ENCODE measurements around the gene BFSP2.
A peak's percentile ranks its signal among the peaks of the same experiment; 100 is the strongest.

The BFSP2 gene

GRCh38 chr3:133439563-133439962, 39.7 kb downstream of the BFSP2 start:
- peaks cover 5% of the 10 kb centered on the region for H3K4me1 ChIP-seq (ENCODE audit: control insufficient read depth, insufficient read depth, low read length, poor library complexity, severe bottlenecking)
- no peak overlapping the region for H3K27ac ChIP-seq (ENCODE audit: insufficient read depth, low read length, poor library complexity, severe bottlenecking)
- no peaks in the 10 kb centered on the region for H3K9me3 ChIP-seq (ENCODE audit: control insufficient read depth, low read length)
- H3K36me3 ChIP-seq (ENCODE audit: control insufficient read depth, insufficient read depth, low read length), result no peaks in the 10 kb centered on the region
- no peak overlapping the region for H3K4me3 ChIP-seq (ENCODE audit: insufficient read depth, low read depth, low read length, poor library complexity, severe bottlenecking)
- no peaks in the 10 kb centered on the region for H3K27me3 ChIP-seq (replicated peaks; ENCODE audit: control insufficient read depth, insufficient read depth, low read length, poor library complexity, severe bottlenecking)
- DNase-seq, result no peak

- DNase-seq, result no peak
- Histone ChIP-seq H3K27me3 (replicated peaks; ENCODE audit: control insufficient read depth, insufficient read depth, low read length, poor library complexity, severe bottlenecking) (no peaks in the 10 kb centered on the region), H3K4me3 (ENCODE audit: insufficient read depth, low read depth, low read length, poor library complexity, severe bottlenecking) (no peak overlapping the region), H3K9me3 (ENCODE audit: control insufficient read depth, low read length) (no peaks in the 10 kb centered on the region), H3K4me1 (ENCODE audit: control insufficient read depth, insufficient read depth, low read length, poor library complexity, severe bottlenecking) (peaks cover 5% of the 10 kb centered on the region), H3K27ac (ENCODE audit: insufficient read depth, low read length, poor library complexity, severe bottlenecking) (no peak overlapping the region), H3K36me3 (ENCODE audit: control insufficient read depth, insufficient read depth, low read length) (no peaks in the 10 kb centered on the region)
Observed at GRCh38 chr3:133440652-133441051, 40.8 kb downstream of the BFSP2 start.

GRCh38 chr3:133441867-133442270, 42.0 kb downstream of the BFSP2 start:
- H3K9me3 ChIP-seq (ENCODE audit: control insufficient read depth, low read length), result no peaks in the 10 kb centered on the region
- no peaks in the 10 kb centered on the region for H3K27me3 ChIP-seq (replicated peaks; ENCODE audit: control insufficient read depth, insufficient read depth, low read length, poor library complexity, severe bottlenecking)
- H3K27ac ChIP-seq (ENCODE audit: insufficient read depth, low read length, poor library complexity, severe bottlenecking), result peak overlapping the region; percentile 6
- peaks cover 5% of the 10 kb centered on the region for H3K4me1 ChIP-seq (ENCODE audit: control insufficient read depth, insufficient read depth, low read length, poor library complexity, severe bottlenecking)
- H3K36me3 ChIP-seq (ENCODE audit: control insufficient read depth, insufficient read depth, low read length), result no peaks in the 10 kb centered on the region
- DNase-seq, result no peak
- H3K4me3 ChIP-seq (ENCODE audit: insufficient read depth, low read depth, low read length, poor library complexity, severe bottlenecking), result peak overlapping the region; percentile 35

- Histone ChIP-seq H3K4me3 (ENCODE audit: insufficient read depth, low read depth, low read length, poor library complexity, severe bottlenecking) (peak overlapping the region; percentile 35), H3K4me1 (ENCODE audit: control insufficient read depth, insufficient read depth, low read length, poor library complexity, severe bottlenecking) (peaks cover 5% of the 10 kb centered on the region), H3K36me3 (ENCODE audit: control insufficient read depth, insufficient read depth, low read length) (no peaks in the 10 kb centered on the region), H3K27me3 (replicated peaks; ENCODE audit: control insufficient read depth, insufficient read depth, low read length, poor library complexity, severe bottlenecking) (no peaks in the 10 kb centered on the region), H3K27ac (ENCODE audit: insufficient read depth, low read length, poor library complexity, severe bottlenecking) (no peak overlapping the region), H3K9me3 (ENCODE audit: control insufficient read depth, low read length) (no peaks in the 10 kb centered on the region)
- DNase-seq, result no peak
Observed at GRCh38 chr3:133442518-133442917, 42.7 kb downstream of the BFSP2 start.

- Histone ChIP-seq H3K4me3 (ENCODE audit: insufficient read depth, low read depth, low read length, poor library complexity, severe bottlenecking) (no peak overlapping the region), H3K27ac (ENCODE audit: insufficient read depth, low read length, poor library complexity, severe bottlenecking) (no peak overlapping the region), H3K36me3 (ENCODE audit: control insufficient read depth, insufficient read depth, low read length) (no peaks in the 10 kb centered on the region), H3K9me3 (ENCODE audit: control insufficient read depth, low read length) (no peaks in the 10 kb centered on the region), H3K27me3 (replicated peaks; ENCODE audit: control insufficient read depth, insufficient read depth, low read length, poor library complexity, severe bottlenecking) (no peaks in the 10 kb centered on the region), H3K4me1 (ENCODE audit: control insufficient read depth, insufficient read depth, low read length, poor library complexity, severe bottlenecking) (peaks cover 9% of the 10 kb centered on the region)
- DNase-seq, result no peak
Observed at GRCh38 chr3:133443649-133444422, 44.0 kb downstream of the BFSP2 start.

GRCh38 chr3:133444423-133444774, 44.5 kb downstream of the BFSP2 start:
- Histone ChIP-seq H3K4me1 (ENCODE audit: control insufficient read depth, insufficient read depth, low read length, poor library complexity, severe bottlenecking) (peaks cover 11% of the 10 kb centered on the region), H3K27me3 (replicated peaks; ENCODE audit: control insufficient read depth, insufficient read depth, low read length, poor library complexity, severe bottlenecking) (no peaks in the 10 kb centered on the region), H3K27ac (ENCODE audit: insufficient read depth, low read length, poor library complexity, severe bottlenecking) (no peak overlapping the region), H3K4me3 (ENCODE audit: insufficient read depth, low read depth, low read length, poor library complexity, severe bottlenecking) (no peak overlapping the region), H3K36me3 (ENCODE audit: control insufficient read depth, insufficient read depth, low read length) (no peaks in the 10 kb centered on the region), H3K9me3 (ENCODE audit: control insufficient read depth, low read length) (no peaks in the 10 kb centered on the region)
- no peak for DNase-seq

GRCh38 chr3:133445108-133445507, 45.3 kb downstream of the BFSP2 start:
- Histone ChIP-seq H3K4me1 (ENCODE audit: control insufficient read depth, insufficient read depth, low read length, poor library complexity, severe bottlenecking) (peaks cover 11% of the 10 kb centered on the region), H3K4me3 (ENCODE audit: insufficient read depth, low read depth, low read length, poor library complexity, severe bottlenecking) (no peak overlapping the region), H3K27me3 (replicated peaks; ENCODE audit: control insufficient read depth, insufficient read depth, low read length, poor library complexity, severe bottlenecking) (no peaks in the 10 kb centered on the region), H3K9me3 (ENCODE audit: control insufficient read depth, low read length) (no peaks in the 10 kb centered on the region), H3K27ac (ENCODE audit: insufficient read depth, low read length, poor library complexity, severe bottlenecking) (no peak overlapping the region), H3K36me3 (ENCODE audit: control insufficient read depth, insufficient read depth, low read length) (no peaks in the 10 kb centered on the region)
- DNase-seq, result no peak

GRCh38 chr3:133447750-133448477, 48.1 kb downstream of the BFSP2 start:
- Histone ChIP-seq H3K4me3 (ENCODE audit: insufficient read depth, low read depth, low read length, poor library complexity, severe bottlenecking) (no peak overlapping the region), H3K27ac (ENCODE audit: insufficient read depth, low read length, poor library complexity, severe bottlenecking) (no peak overlapping the region)

GRCh38 chr3:133448478-133449122, 48.7 kb downstream of the BFSP2 start:
- Histone ChIP-seq H3K9me3 (ENCODE audit: control insufficient read depth, low read length) (no peaks in the 10 kb centered on the region), H3K27me3 (replicated peaks; ENCODE audit: control insufficient read depth, insufficient read depth, low read length, poor library complexity, severe bottlenecking) (no peaks in the 10 kb centered on the region), H3K36me3 (ENCODE audit: control insufficient read depth, insufficient read depth, low read length) (no peaks in the 10 kb centered on the region), H3K4me3 (ENCODE audit: insufficient read depth, low read depth, low read length, poor library complexity, severe bottlenecking) (no peak overlapping the region), H3K27ac (ENCODE audit: insufficient read depth, low read length, poor library complexity, severe bottlenecking) (no peak overlapping the region), H3K4me1 (ENCODE audit: control insufficient read depth, insufficient read depth, low read length, poor library complexity, severe bottlenecking) (peaks cover 6% of the 10 kb centered on the region)
- no peak for DNase-seq

More at GRCh38 chr3:133447750-133448477, 48.1 kb downstream of the BFSP2 start:
- Histone ChIP-seq H3K4me1 (ENCODE audit: control insufficient read depth, insufficient read depth, low read length, poor library complexity, severe bottlenecking) (peaks cover 6% of the 10 kb centered on the region), H3K27me3 (replicated peaks; ENCODE audit: control insufficient read depth, insufficient read depth, low read length, poor library complexity, severe bottlenecking) (no peaks in the 10 kb centered on the region), H3K9me3 (ENCODE audit: control insufficient read depth, low read length) (no peaks in the 10 kb centered on the region), H3K36me3 (ENCODE audit: control insufficient read depth, insufficient read depth, low read length) (no peaks in the 10 kb centered on the region)
- DNase-seq, result no peak

GRCh38 chr3:133451309-133451708, 51.5 kb downstream of the BFSP2 start:
- Histone ChIP-seq H3K36me3 (ENCODE audit: control insufficient read depth, insufficient read depth, low read length) (no peaks in the 10 kb centered on the region), H3K27me3 (replicated peaks; ENCODE audit: control insufficient read depth, insufficient read depth, low read length, poor library complexity, severe bottlenecking) (no peaks in the 10 kb centered on the region), H3K27ac (ENCODE audit: insufficient read depth, low read length, poor library complexity, severe bottlenecking) (no peak overlapping the region), H3K9me3 (ENCODE audit: control insufficient read depth, low read length) (no peaks in the 10 kb centered on the region), H3K4me3 (ENCODE audit: insufficient read depth, low read depth, low read length, poor library complexity, severe bottlenecking) (no peak overlapping the region), H3K4me1 (ENCODE audit: control insufficient read depth, insufficient read depth, low read length, poor library complexity, severe bottlenecking) (peaks cover 6% of the 10 kb centered on the region)
- DNase-seq, result no peak

Data from effector memory CD4-positive, alpha-beta T cell (primary cell).